ENCODE measurements around the gene SLC23A2.
"Not testable (repeated sequence)": the region's sequence is repeated elsewhere in the genome, so short reads cannot be mapped to it uniquely, and the experiment has no call there.

The SLC23A2 gene

GRCh38 chr20:4881006-4881730 is 120.1 kb downstream of the SLC23A2 start:
- DNase-seq (ENCODE audit: extremely low read depth in 1 of 2, low read depth in 1 of 2) = no peak

- no peak for DNase-seq (ENCODE audit: extremely low read depth in 1 of 2, low read depth in 1 of 2)
Measured at GRCh38 chr20:4880051-4880450, 121.3 kb downstream of the SLC23A2 start.

GRCh38 chr20:4878099-4878498 is 123.2 kb downstream of the SLC23A2 start:
- DNase-seq (ENCODE audit: extremely low read depth in 1 of 2, low read depth in 1 of 2) = not testable (repeated sequence)

GRCh38 chr20:4876731-4877130 is 124.6 kb downstream of the SLC23A2 start:
- no peak for DNase-seq (ENCODE audit: extremely low read depth in 1 of 2, low read depth in 1 of 2)

GRCh38 chr20:4876301-4876700 is 125.0 kb downstream of the SLC23A2 start:
- no peak for DNase-seq (ENCODE audit: extremely low read depth in 1 of 2, low read depth in 1 of 2)

- no peak for DNase-seq (ENCODE audit: extremely low read depth in 1 of 2, low read depth in 1 of 2)
Measured at GRCh38 chr20:4875578-4876067, 125.7 kb downstream of the SLC23A2 start.

GRCh38 chr20:4873396-4873795 is 127.9 kb downstream of the SLC23A2 start:
- DNase-seq (ENCODE audit: extremely low read depth in 1 of 2, low read depth in 1 of 2) = no peak

- no peak for DNase-seq (ENCODE audit: extremely low read depth in 1 of 2, low read depth in 1 of 2)
Measured at GRCh38 chr20:4871486-4871885, 129.8 kb downstream of the SLC23A2 start.

GRCh38 chr20:4870906-4871305 is 130.4 kb downstream of the SLC23A2 start:
- DNase-seq (ENCODE audit: extremely low read depth in 1 of 2, low read depth in 1 of 2) = no peak

- DNase-seq (ENCODE audit: extremely low read depth in 1 of 2, low read depth in 1 of 2) = no peak
Measured at GRCh38 chr20:4869290-4870193, 131.8 kb downstream of the SLC23A2 start.

- no peak for DNase-seq (ENCODE audit: extremely low read depth in 1 of 2, low read depth in 1 of 2)
Measured at GRCh38 chr20:4867051-4867450, 134.3 kb downstream of the SLC23A2 start.

- DNase-seq (ENCODE audit: extremely low read depth in 1 of 2, low read depth in 1 of 2) = no peak
Measured at GRCh38 chr20:4866429-4866828, 134.9 kb downstream of the SLC23A2 start.

- DNase-seq (ENCODE audit: extremely low read depth in 1 of 2, low read depth in 1 of 2) = no peak
Measured at GRCh38 chr20:4864311-4864752, 137.0 kb downstream of the SLC23A2 start.

GRCh38 chr20:4862661-4863060 is 138.6 kb downstream of the SLC23A2 start:
- DNase-seq (ENCODE audit: extremely low read depth in 1 of 2, low read depth in 1 of 2) = no peak

- DNase-seq (ENCODE audit: extremely low read depth in 1 of 2, low read depth in 1 of 2) = no peak
Measured at GRCh38 chr20:4861961-4862360, 139.3 kb downstream of the SLC23A2 start.

GRCh38 chr20:4858000-4858399 is 143.3 kb downstream of the SLC23A2 start:
- DNase-seq (ENCODE audit: extremely low read depth in 1 of 2, low read depth in 1 of 2) = no peak

- DNase-seq (ENCODE audit: extremely low read depth in 1 of 2, low read depth in 1 of 2) = no peak
Measured at GRCh38 chr20:4856022-4856755, 145.1 kb downstream of the SLC23A2 start.

- DNase-seq (ENCODE audit: extremely low read depth in 1 of 2, low read depth in 1 of 2) = no peak
Measured at GRCh38 chr20:4855555-4855954, 145.8 kb downstream of the SLC23A2 start.

GRCh38 chr20:4855097-4855496 is 146.2 kb downstream of the SLC23A2 start:
- no peak for DNase-seq (ENCODE audit: extremely low read depth in 1 of 2, low read depth in 1 of 2)

GRCh38 chr20:4854561-4854901 is 146.8 kb downstream of the SLC23A2 start:
- no peak for DNase-seq (ENCODE audit: extremely low read depth in 1 of 2, low read depth in 1 of 2)
